OCI-LY1 (cell line): Measurements from ENCODE around the gene AK2.
A peak's percentile ranks its signal among the peaks of the same experiment; 100 is the strongest.

Experiments
- H2AFZ ChIP-seq: fragments of 200-600 bp; sonication (generic), shearing (Covaris generic); 2 replicates; pipeline ENCODE4 v1.6.0; 2014; ENCODE audit warnings: antibody characterized with exemption, mild to moderate bottlenecking, low read length
- H3F3A ChIP-seq: fragments of 200-600 bp; sonication (generic), shearing (Covaris generic); 2 replicates; pipeline ENCODE4 v1.6.0; 2014; ENCODE audit warnings: mild to moderate bottlenecking, antibody characterized with exemption, low read length, moderate library complexity; ENCODE audit not compliant: insufficient read depth
- H3K27ac ChIP-seq: fragments of 200-600 bp; sonication (generic); 2 replicates; pipeline ENCODE4 v1.5.1; 2014; ENCODE audit warnings: low read length, mixed run types, mild to moderate bottlenecking, low read depth; ENCODE audit not compliant: poor library complexity, severe bottlenecking
- H3K27me3 ChIP-seq: fragments of 200-600 bp; sonication (generic); 2 replicates; pipeline ENCODE4 v1.6.0; 2014; ENCODE audit warnings: antibody characterized with exemption, mild to moderate bottlenecking, low read length, moderate library complexity; ENCODE audit not compliant: insufficient read depth
- H3K36me3 ChIP-seq: fragments of 200-600 bp; sonication (generic); 2 replicates; pipeline ENCODE4 v1.6.1; 2014; ENCODE audit warnings: mild to moderate bottlenecking, antibody characterized with exemption, low read length, moderate library complexity, mixed read lengths; ENCODE audit not compliant: insufficient read depth
- H3K4me1 ChIP-seq: fragments of 200-600 bp; sonication (generic); 2 replicates; pipeline ENCODE4 v1.5.1; 2014; ENCODE audit warnings: mild to moderate bottlenecking, low read length, moderate library complexity; ENCODE audit not compliant: insufficient read depth, severe bottlenecking
- H3K4me2 ChIP-seq: fragments of 200-600 bp; sonication (generic), shearing (Covaris generic); 2 replicates; pipeline ENCODE4 v1.6.1; 2014; ENCODE audit warnings: low read length
- H3K4me3 ChIP-seq: fragments of 200-600 bp; sonication (generic); 2 replicates; pipeline ENCODE4 v1.5.1; 2014; ENCODE audit warnings: low read length, low read depth, mild to moderate bottlenecking, mixed read lengths; ENCODE audit not compliant: poor library complexity, severe bottlenecking
- H3K79me2 ChIP-seq: fragments of 200-600 bp; shearing (Covaris generic); 2 replicates; pipeline ENCODE4 v1.6.1; 2016; ENCODE audit warnings: mixed run types, low read length, mixed read lengths; ENCODE audit not compliant: insufficient read depth
- H3K9ac ChIP-seq: fragments of 200-600 bp; sonication (generic), shearing (Covaris generic); 2 replicates; pipeline ENCODE4 v1.6.1; 2014; ENCODE audit warnings: mild to moderate bottlenecking, low read length, mixed read lengths
- H3K9me2 ChIP-seq: fragments of 200-600 bp; sonication (generic), shearing (Covaris generic); 2 replicates; pipeline ENCODE4 v1.6.1; 2014; ENCODE audit warnings: low read depth, mild to moderate bottlenecking, low read length, mixed read lengths
- H3K9me3 ChIP-seq: fragments of 200-600 bp; shearing (Covaris generic); 2 replicates; pipeline ENCODE4 v1.6.1; 2014; ENCODE audit warnings: low read length, mixed read lengths
- H4K20me1 ChIP-seq: fragments of 200-600 bp; sonication (generic), shearing (Covaris generic); 2 replicates; pipeline ENCODE4 v1.6.0; 2016; ENCODE audit warnings: mild to moderate bottlenecking, low read length; ENCODE audit not compliant: insufficient read depth
- CTCF ChIP-seq: fragments of 200-600 bp; sonication (generic), shearing (Covaris generic); IDR thresholded peaks from 2 replicates; pipeline ENCODE4 v1.5.1; 2017; ENCODE audit warnings: mild to moderate bottlenecking, antibody characterized with exemption, low read length, moderate library complexity, mixed read lengths
- EZH2 ChIP-seq: fragments of 200-600 bp; sonication (generic), shearing (Covaris generic); IDR thresholded peaks from 2 replicates; pipeline ENCODE4 v1.8.0; 2017; ENCODE audit warnings: borderline replicate concordance, mixed run types, mild to moderate bottlenecking, antibody characterized with exemption, low read length, moderate library complexity, mixed read lengths

Gene AK2

GRCh38 chr1:32958827-32959226, 77.9 kb downstream of the AK2 start:
- H3K4me3 ChIP-seq = no peak overlapping the region
- peaks cover 26% of the 10 kb centered on the region for H3K79me2 ChIP-seq
- no peaks in the 10 kb centered on the region for H3K27me3 ChIP-seq
- H3K36me3 ChIP-seq = no peaks in the 10 kb centered on the region
- H3K9me2 ChIP-seq = no peaks in the 10 kb centered on the region
- H3F3A ChIP-seq = 0 out of 2 replicates have a peak, but pooled peaks cover 4% of the 10 kb centered on the region
- no peaks in the 10 kb centered on the region for H3K9me3 ChIP-seq
- H3K4me1 ChIP-seq = peaks cover 70% of the 10 kb centered on the region
- no peaks in the 10 kb centered on the region for H4K20me1 ChIP-seq
- H3K4me2 ChIP-seq = peak overlapping the region; percentile 27; the same call in 1 of the 2 replicates
- no peak overlapping the region for H2AFZ ChIP-seq
- H3K9ac ChIP-seq = no peak overlapping the region
- no peak for TF ChIP-seq CTCF
- TF ChIP-seq EZH2 = no peak
- H3K27ac ChIP-seq = peak overlapping the region; percentile 69
